Measurements from ENCODE around the gene NAB1.
"Not testable (repeated sequence)": the region's sequence is repeated elsewhere in the genome, so short reads cannot be mapped to it uniquely, and the experiment has no call there.

NAB1 gene

DNA sequence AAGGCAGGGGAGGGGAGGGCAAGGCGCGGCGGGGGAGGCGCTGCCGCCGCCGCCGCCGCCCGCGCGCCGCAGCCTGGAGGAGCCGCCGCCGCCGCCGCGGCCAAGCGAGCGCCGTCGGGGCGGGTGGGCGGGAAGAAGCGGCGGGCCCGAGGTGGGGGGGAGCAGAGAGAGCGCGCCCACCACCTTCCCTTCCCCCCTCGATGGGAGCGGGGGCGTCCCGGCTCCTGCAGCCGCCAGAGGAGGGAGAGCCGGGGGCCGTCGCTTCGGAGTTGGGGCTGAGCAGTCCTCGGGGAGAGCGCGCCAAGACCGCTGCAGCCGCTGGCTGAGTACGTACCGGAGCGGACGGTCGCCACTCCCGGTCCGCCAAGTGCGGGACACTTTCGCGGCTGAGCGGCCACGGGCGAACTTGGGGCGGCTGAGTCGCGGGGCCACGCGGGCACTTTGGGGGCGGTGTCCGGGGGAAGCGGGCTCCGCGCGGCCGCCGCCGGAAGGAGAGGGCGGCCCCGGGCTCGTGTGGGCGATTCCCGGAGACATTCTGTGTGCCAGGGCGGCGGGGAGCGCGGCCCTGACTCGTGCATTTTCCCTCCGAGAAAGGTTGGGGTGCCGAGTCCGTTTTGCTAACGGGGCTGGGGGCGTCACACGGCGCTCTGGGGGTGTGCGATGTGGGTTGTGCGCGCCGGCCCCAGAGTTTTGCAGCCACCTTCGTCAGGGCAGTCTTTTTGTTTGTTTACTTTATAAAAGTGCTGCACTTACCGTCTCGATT, at the start of gene NAB1:
Gene NAB1 (plus strand): TSS at position 49 of the 763 bp plus-strand sequence. CDS start 10,094 bp downstream, outside the sequence.
- Histone ChIP-seq H3K27ac (peak within 1 kb of the TSS; percentile 92 to 99 (median 98)), H3K4me3 (peak within 1 kb of the TSS; percentile 57 to 98 (median 78))

DNA sequence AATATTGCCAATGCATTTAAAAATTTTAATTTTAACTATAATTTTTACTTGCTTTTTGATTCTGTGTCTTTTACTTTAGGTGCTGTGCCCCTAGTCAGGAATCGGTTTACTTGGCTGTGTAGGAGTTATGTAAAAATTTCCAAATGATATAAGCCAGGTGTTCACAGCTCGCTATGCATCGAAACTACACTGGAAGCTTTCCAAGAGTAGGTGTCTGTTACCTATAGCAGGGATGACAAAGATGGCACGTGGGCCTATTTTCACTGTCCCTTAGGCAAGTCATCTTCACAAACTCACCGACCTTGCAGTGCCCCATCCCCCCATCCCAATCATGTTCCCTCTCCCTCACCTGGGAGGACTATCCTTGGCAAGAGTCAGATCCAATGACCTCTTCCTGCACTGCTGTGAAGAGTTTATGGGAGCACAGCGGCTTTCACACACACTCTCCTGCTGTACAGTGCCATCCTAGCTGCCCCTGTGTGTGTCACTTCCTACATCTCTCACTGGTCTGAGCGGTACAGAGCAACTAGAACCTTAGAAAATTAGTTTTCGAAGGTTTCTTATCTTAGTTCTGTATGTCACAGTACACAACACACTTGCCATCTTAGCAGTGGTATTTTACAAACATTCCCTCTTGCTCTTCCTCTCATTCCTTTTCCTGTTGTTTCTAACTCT, 49.2 kb upstream of the NAB1 start:
- Histone ChIP-seq H3K4me3 (no peak overlapping the region), H3K27ac (no peak overlapping the region)

GRCh38 chr2:190600293-190601103, 48.4 kb upstream of the NAB1 start:
- Histone ChIP-seq H3K27ac (no peak overlapping the region), H3K4me3 (no peak overlapping the region)

GRCh38 chr2:190603374-190603773, 45.5 kb upstream of the NAB1 start:
- Histone ChIP-seq H3K4me3 (no peak overlapping the region), H3K27ac (no peak overlapping the region)

GRCh38 chr2:190607014-190607597, 41.8 kb upstream of the NAB1 start:
- peak overlapping the region in 1 of 21 experiments; percentile 12 for H3K27ac ChIP-seq
- no peak overlapping the region for H3K4me3 ChIP-seq

DNA sequence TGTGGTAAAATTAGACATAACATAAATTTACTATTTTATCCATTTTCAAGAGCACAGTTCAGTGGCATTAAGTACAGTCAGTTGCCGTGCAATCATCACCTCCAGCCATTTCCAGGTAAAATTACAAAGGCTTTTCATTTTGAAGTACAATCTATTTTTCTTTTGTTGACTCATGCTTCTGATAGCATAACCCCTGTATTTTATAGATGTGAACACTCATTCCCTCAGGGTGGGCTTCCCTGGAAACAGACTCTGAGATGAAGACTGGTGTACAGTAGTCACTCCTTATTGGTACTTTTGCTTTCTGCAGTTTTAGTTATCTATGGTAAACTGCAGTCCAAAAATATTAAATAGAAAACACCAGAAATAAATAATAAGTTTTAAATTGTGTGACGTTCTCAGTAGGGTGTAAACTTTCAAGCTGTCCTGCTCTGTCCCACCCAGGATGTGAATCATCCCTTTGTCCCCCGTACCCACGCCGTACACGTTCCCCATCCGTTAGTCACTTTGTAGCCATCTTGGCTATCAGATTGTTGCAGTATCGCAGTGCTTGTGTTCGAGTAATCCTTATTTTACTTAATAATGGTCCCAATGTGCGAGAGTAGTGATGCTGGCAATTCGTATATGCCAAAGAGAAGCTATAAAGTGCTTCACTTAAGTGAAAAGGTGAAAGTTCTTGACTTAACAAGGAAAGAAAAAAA, 41.1 kb upstream of the NAB1 start:
- no peak overlapping the region for H3K4me3 ChIP-seq

DNA sequence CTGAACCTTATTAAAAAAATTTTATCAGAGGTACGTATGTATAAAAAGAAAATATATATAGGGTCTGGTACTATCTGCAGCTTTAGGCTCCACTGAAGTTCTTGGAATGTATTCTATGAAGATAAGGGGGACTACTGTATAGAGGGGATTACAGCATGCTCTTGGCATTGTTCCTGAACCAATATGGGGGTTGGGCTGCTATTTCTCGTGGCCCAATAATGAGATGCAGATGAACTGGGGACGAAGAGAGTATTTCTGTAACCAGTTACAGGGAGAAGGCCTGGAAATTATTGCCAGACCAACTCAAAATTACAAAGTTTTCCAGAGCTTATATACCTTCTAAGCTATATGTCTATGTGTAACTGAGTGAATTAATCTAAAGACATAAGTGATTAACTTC, 40.0 kb upstream of the NAB1 start:
- not testable (repeated sequence) for H3K4me3 ChIP-seq, H3K27ac ChIP-seq

More for the DNA sequence above, 41.1 kb upstream of the NAB1 start:
- H3K27ac ChIP-seq = peak overlapping the region in 1 of 21 experiments; percentile 2

- not testable (repeated sequence) for H3K4me3 ChIP-seq, H3K27ac ChIP-seq
Measured at GRCh38 chr2:190609397-190609796, 39.5 kb upstream of the NAB1 start.

- H3K27ac ChIP-seq, H3K4me3 ChIP-seq: not testable (repeated sequence)
Measured at GRCh38 chr2:190610528-190610927, 38.4 kb upstream of the NAB1 start.

GRCh38 chr2:190615555-190616200, 33.2 kb upstream of the NAB1 start:
- Histone ChIP-seq H3K4me3 (no peak overlapping the region), H3K27ac (no peak overlapping the region)

- Histone ChIP-seq H3K27ac (no peak overlapping the region), H3K4me3 (no peak overlapping the region)
Measured at GRCh38 chr2:190618030-190618429, 30.9 kb upstream of the NAB1 start.

DNA sequence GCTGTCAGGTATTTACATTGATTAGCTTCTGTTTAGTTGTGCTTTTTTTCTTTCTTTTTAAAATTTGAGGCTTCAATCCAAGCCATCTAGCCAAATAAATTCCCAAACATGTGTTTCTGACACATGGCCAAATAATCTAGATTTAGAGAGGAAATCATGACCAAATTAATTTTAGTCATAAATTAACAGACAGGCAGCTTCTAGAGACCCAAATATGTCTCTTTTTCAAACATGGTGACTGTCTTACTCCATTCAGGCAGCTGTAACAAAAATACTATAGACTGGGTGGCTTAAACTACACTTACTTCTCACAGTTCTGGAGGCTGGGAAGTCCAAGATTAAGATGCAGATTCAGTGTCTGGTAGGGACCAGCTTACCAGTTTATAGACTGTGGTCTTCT, 23.2 kb upstream of the NAB1 start:
- Histone ChIP-seq H3K4me3 (no peak overlapping the region), H3K27ac (peak overlapping the region in 2 of 21 experiments; percentile 6 to 26)

DNA sequence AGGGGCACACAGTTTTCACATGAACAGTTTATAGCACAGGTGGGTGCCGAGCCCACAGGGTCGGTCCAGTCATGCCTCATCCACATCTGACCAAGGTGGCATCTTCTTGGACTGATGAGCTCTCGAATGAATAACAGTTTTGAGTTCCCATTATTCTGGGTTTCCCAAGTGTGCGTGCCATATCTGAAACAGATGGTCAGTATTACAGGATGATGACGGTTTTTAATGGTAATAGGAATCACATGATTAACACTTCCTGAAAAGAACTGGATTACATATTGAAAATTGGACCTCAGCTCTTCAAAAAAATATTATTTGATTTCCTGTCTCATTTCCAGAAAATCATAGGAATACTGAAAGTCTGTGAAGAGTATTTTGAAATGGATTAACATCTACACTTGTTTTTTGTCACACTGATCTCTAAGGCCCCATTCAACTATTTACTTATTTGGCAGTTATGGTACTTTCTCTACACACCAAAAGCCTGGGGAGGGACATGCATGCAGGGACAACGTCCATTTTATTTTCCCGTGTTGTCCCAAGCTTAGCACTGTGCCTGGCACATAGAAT, 22.2 kb upstream of the NAB1 start:
- peak overlapping the region in 6 of 21 experiments; percentile 32 to 82 (median 64) for H3K27ac ChIP-seq
- no peak overlapping the region for H3K4me3 ChIP-seq

- peak overlapping the region in 19 of 21 experiments; percentile 15 to 82 (median 66) for H3K27ac ChIP-seq
- peak overlapping the region; percentile 19 to 42 (median 32) for H3K4me3 ChIP-seq
Measured at GRCh38 chr2:190627448-190628412, 21.2 kb upstream of the NAB1 start.

DNA sequence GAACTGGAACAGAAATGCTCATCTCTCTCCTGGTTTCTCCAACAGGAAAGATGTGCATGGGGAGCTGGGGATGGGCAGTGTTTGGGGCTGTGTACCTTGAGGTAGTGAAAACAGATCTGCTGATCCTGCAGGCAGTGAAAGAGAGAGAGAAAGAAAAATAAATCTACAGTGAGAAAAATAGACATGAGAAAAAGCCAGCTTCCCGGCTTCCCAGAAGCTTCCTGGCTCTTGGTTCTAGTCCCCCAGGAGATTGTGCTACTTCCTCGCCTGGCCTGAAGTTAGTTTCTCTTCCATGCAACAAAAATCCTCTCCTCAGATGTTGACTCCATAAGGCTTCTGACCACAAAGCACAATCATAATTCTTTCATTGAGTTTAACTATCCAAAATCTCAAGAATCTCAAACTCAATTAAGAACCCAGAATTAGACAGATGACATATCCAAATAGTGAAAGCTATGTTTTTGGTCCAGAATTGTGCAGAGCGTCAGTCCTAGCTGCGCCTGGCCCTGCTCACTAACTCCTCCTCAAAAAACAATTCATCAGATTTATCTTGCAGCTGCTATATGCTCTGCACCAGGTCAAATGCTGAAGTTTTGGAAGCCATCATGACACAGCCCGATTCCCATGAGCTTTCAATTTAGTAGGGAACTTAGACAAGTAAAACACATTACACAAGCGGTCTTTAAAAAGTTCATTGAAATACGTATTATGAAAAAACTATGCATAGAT, 20.1 kb upstream of the NAB1 start:
- H3K4me3 ChIP-seq = no peak overlapping the region
- peak overlapping the region in 14 of 21 experiments; percentile 16 to 82 (median 70) for H3K27ac ChIP-seq

DNA sequence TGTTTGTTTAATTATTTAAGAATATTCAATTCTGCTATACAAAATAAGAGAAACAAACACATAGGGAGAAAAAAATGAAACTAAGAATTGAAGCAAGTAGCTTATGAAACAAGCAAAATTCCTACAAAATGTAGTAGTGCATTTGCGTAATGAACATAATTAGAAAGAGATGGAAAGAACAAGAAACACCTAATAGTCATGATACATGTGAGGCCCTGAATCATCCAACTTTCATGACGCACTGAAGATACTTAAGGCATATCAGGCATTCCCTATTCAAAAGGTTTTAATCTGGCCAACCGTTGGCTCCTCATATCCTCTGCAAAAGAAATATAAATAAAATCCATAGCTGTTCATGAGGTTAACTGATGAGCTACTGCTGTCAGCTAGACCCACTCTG, 14.5 kb upstream of the NAB1 start:
- H3K27ac ChIP-seq = peak overlapping the region in 1 of 21 experiments; percentile 20
- no peak overlapping the region for H3K4me3 ChIP-seq

DNA sequence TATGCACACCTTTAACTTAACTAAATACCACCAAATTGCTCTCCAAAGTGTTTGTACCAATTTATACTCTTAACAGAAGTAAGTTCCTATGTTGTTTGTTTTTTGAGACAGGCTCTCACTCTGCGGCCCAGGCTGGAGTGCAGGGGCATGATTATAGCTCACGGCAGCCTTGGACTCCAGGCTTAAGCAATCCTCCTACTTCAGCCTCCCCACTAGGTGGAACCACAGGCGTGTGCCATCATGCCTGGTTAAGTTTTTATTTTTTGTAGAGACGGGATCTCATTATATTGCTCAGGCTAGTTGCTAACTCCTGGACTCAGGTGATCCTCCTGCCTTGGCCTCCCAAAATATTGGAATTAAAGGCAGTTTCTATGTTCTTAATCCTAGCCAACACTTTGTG, 13.1 kb upstream of the NAB1 start:
- Histone ChIP-seq H3K4me3 (no peak overlapping the region), H3K27ac (peak overlapping the region in 3 of 21 experiments; percentile 6 to 76 (median 65))
